Right atrium auricular region (tissue), 2 donors: ENCODE measurements around the gene TMEM239. TPM values are rescaled to one million over a fixed set of nuclear protein-coding genes. Genes with fewer than 3 reads are reported as not detected.
"Not testable (repeated sequence)": the region's sequence is repeated elsewhere in the genome, so short reads cannot be mapped to it uniquely, and the experiment has no call there.

Experiments
- DNase-seq: peaks from one replicate; pipeline ENCODE4 v3.0.0-alpha.2; 2019; ENCODE audit warnings: low spot score
- H3K27ac ChIP-seq, 2 donors: fragments of 200-600 bp; sonication (generic); 1 replicate in 1 of 2; 2 replicates in 1 of 2; pipeline ENCODE4 v1.5.1; 2016 to 2019
- H3K27me3 ChIP-seq, 2 donors: fragments of 200-600 bp; sonication (generic); one replicate each; pipeline versions ENCODE4 v1.5.1 to v1.6.0; 2017 to 2019
- H3K36me3 ChIP-seq: fragments of 200-600 bp; sonication (generic); one replicate; pipeline ENCODE4 v1.5.1; 2016
- H3K4me1 ChIP-seq, 2 donors: fragments of 200-600 bp; sonication (generic); one replicate each; pipeline versions ENCODE4 v1.5.1 to v1.6.0; 2017 to 2019
- H3K4me3 ChIP-seq, 2 donors: fragments of 200-600 bp; sonication (generic); 1 replicate in 1 of 2; 2 replicates in 1 of 2; pipeline ENCODE4 v1.5.1; 2017 to 2019; ENCODE audit warnings: mild to moderate bottlenecking in 1 of 2, moderate library complexity in 1 of 2
- H3K9me3 ChIP-seq, 2 donors: fragments of 200-600 bp; sonication (generic); one replicate each; pipeline ENCODE4 v1.5.1; 2019
- total RNA-seq, 2 donors: library from RNA; depleted of rRNA; stranded (reverse); fragments of >200 nt; gene quantifications; one replicate each; pipeline ENCODE4 v1.1.0, GENCODE V29; 2016
- TF ChIP-seq, protein P1 (sequence below), 2 donors: fragments of 200-600 bp; sonication (generic); IDR thresholded peaks; one replicate each; pipeline ENCODE4 v1.5.1; 2019; ENCODE audit warnings: antibody characterized with exemption in 2 of 2

The TMEM239 gene
- total RNA-seq, 2 donors from 2014 or later: not detected

DNA sequence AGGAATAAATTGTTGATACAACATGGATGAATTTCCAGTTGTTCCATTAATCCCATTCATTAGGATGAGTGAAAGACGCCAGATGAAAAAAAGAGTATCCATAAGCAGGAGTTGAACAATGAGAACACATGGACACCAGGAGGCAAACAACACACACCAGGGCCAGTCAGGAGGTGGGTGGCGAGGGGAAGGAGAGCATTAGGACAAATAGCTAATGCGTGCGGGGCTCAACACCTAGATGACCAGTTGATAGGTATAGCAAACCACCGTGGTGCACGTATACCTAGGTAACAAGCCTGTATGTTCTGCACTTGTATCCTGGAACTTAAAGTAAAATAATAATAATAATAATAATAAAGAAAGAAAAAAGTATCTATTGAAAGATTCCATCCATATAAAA, 13.2 kb downstream of the TMEM239 start:
- TF ChIP-seq, protein P1, sequence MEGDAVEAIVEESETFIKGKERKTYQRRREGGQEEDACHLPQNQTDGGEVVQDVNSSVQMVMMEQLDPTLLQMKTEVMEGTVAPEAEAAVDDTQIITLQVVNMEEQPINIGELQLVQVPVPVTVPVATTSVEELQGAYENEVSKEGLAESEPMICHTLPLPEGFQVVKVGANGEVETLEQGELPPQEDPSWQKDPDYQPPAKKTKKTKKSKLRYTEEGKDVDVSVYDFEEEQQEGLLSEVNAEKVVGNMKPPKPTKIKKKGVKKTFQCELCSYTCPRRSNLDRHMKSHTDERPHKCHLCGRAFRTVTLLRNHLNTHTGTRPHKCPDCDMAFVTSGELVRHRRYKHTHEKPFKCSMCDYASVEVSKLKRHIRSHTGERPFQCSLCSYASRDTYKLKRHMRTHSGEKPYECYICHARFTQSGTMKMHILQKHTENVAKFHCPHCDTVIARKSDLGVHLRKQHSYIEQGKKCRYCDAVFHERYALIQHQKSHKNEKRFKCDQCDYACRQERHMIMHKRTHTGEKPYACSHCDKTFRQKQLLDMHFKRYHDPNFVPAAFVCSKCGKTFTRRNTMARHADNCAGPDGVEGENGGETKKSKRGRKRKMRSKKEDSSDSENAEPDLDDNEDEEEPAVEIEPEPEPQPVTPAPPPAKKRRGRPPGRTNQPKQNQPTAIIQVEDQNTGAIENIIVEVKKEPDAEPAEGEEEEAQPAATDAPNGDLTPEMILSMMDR (IDR thresholded peaks at IDR 0.05): no peak
- H3K9me3 ChIP-seq: no peaks in the 10 kb centered on the region
- no peaks in the 10 kb centered on the region for H3K36me3 ChIP-seq
- no peak overlapping the region for H3K4me3 ChIP-seq
- no peaks in the 10 kb centered on the region for H3K4me1 ChIP-seq
- H3K27ac ChIP-seq: no peak overlapping the region
- H3K27me3 ChIP-seq: no peaks in the 10 kb centered on the region
- no peak for DNase-seq

DNA sequence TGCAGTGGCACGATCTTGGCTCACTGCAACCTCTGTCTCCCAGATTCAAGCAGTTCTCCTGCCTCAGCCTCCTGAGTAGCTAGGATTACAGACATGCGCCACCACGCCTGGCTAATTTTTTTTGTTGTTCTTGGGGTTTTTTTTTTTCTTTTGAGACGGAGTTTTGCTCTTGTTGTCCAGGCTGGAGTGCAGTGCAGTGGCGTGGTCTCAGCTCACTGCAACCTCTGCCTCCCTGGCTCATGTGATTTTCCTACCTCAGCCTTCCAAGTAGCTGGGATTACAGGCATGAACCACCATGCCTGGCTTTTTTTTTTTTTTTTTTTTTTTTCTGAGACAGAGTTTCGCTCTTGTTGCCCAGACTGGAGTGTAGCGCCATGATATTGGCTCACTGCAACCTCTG, 15.0 kb downstream of the TMEM239 start:
- H3K27me3 ChIP-seq, DNase-seq, H3K27ac ChIP-seq, H3K4me3 ChIP-seq, H3K36me3 ChIP-seq, H3K9me3 ChIP-seq, H3K4me1 ChIP-seq: not testable (repeated sequence)

DNA sequence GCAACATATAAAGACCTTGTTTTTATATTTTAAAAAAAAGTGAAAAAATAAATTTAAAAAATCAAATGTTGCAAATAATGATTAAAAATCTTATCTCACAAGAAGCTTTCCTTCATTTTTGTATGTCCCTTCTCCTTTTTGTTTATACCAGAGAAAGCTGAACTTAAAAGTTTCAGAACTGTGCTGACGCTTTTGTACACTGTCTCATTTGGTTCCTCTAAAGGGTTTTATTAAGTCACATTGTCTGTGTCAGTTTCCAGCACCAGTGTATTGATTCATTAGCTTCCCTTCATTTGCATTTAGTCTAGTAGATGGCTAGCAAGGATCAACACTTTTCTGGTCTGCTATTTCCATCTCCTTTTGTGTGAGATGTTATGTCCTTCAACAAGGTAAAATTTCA, 17.6 kb downstream of the TMEM239 start:
- DNase-seq: no peak
- Histone ChIP-seq H3K9me3 (no peaks in the 10 kb centered on the region), H3K4me1 (no peaks in the 10 kb centered on the region), H3K27ac (no peak overlapping the region), H3K27me3 (no peaks in the 10 kb centered on the region), H3K4me3 (no peak overlapping the region), H3K36me3 (no peaks in the 10 kb centered on the region)
- TF ChIP-seq, protein P1 (IDR thresholded peaks at IDR 0.05): no peak

DNA sequence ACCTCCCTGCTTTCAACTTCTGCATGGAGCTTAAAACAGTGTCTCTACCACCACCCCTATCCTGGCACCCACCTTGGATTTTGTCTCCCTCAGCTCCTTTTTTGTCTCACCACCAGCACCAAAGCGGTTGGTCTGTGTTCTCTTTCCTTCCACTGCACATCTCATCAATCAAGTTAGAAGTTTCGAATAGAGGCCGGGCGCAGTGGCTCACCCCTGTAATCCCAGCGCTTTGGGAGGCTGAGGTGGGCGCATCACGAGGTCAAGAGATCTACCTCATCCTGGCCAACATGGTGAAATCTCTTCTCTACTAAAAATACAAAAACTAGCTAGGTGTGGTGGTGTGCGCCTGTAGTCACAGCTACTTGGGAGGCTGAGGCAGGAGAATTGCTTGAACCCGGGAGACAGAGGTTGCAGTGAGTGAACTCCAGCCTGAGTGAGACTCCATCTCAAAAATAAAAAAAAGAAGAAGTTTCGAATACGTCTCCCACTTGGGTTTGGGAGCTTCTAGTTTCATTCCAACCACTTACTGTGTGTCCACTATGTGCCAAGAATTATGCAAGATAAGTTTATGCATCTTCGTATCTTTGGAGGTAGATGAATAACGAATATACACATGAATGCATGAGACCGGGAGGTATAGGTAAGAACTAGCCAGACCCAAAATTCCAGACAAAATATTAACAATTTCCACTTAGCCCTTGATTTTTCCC, 18.4 kb downstream of the TMEM239 start:
- no peak for DNase-seq
- Histone ChIP-seq H3K4me1 (peaks cover 0 to 5% of the 10 kb centered on the region in 2 donors), H3K27me3 (no peaks in the 10 kb centered on the region), H3K27ac (no peak overlapping the region), H3K9me3 (no peaks in the 10 kb centered on the region), H3K4me3 (no peak overlapping the region), H3K36me3 (no peaks in the 10 kb centered on the region)
- TF ChIP-seq, protein P1 (IDR thresholded peaks at IDR 0.05): no peak

DNA sequence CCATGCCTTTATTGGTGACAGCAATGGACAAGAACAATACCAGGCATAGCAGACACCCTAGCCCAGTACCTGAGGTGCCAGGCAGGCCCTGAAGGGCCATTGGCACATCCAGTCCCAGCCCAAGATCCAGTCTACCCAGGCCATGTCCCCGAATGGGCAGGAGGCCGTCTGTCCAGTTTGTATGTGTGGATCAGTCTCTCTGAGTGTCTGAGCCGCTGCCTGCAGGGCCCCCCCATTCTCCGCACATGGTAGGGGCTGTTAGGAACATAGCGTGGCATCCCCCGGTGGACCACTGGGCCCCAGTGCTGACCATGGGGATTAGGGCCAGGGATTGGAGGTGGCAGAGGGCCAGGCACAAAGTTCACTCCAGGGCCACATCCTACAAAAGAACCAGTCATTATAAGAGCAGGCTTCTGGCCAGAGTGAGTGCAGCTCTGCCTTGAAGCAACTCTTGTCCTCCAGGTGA, 19.2 kb downstream of the TMEM239 start:
- DNase-seq: no peak
- Histone ChIP-seq H3K4me1 (peaks cover 0 to 12% of the 10 kb centered on the region in 2 donors), H3K4me3 (no peak overlapping the region), H3K9me3 (no peaks in the 10 kb centered on the region), H3K27ac (no peak overlapping the region), H3K27me3 (no peaks in the 10 kb centered on the region), H3K36me3 (no peaks in the 10 kb centered on the region)
- TF ChIP-seq, protein P1 (IDR thresholded peaks at IDR 0.05): no peak

DNA sequence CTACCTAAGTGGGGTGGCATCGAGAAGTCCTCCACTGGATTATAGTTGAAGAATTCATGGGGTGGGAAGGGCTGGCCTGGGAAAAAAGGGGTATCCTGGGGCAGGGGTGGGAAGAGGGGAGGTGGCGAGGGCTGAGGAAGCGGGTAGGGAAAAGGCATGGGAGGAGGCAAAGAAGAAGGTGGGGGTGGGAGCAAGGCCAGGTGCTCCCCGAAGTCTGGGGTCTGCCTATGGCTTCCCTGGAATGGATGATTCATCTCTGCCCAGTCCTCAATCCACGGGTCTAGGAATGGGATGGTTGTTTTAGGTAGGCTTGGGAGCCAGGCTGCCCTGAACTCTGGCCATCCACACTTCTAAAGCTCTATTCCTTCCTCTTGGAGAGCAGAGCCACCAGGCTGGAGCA, 19.9 kb downstream of the TMEM239 start:
- DNase-seq: no peak
- Histone ChIP-seq H3K36me3 (no peaks in the 10 kb centered on the region), H3K9me3 (no peaks in the 10 kb centered on the region), H3K4me3 (no peak overlapping the region), H3K4me1 (peaks cover 0 to 12% of the 10 kb centered on the region in 2 donors), H3K27ac (no peak overlapping the region), H3K27me3 (no peaks in the 10 kb centered on the region)
- TF ChIP-seq, protein P1 (IDR thresholded peaks at IDR 0.05): no peak
